ENCODE data around the gene COG8.

The COG8 gene

DNA sequence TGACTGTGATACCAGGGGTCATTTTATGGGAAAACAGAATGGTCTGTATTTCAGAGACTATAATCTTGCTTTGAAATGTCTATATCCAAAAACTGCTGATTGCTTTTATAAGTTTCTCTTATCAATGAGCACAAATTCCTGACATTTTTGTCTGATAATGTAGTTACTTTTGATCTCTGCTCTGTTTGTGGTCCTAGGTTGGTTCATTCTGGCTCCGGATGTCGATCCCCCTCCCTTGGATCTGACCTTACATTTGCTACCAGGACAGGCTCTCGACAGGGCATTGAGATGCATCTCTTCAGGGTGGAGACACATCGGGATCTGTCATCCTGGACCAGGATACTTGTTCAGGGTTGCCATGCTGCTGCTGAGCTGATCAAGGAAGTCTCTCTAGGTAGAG is 55.5 kb downstream of the COG8 start:
- no peak for DNase-seq

DNA sequence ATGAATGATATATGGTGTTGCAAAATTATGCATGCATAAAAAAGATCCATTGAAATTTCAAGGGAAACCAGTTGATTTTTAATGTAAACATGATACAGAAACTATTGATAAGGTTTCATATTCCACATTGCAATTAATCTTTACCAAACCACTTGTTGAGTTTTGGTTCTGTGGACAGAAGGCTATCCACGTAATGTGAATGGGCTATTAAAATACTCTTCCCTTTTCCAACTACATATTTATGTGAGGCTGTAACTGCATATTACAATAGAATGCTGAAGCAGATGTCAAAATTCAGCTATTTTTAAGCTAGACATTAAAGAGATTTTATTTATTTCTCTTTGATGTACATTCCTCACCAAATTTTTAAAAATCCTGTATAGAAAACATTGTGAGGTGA is 62.0 kb downstream of the COG8 start:
- no peak for DNase-seq
